Right renal cortex interstitium (tissue), 3 donors: ENCODE measurements around the gene PANK4. TPM values are rescaled to one million over a fixed set of nuclear protein-coding genes. Genes with fewer than 3 reads are reported as not detected.

ENCODE experiments used
- DNase-seq, 3 donors: peaks; one replicate each; pipeline ENCODE4 v3.0.0-alpha.2; 2013; ENCODE audit warnings: low read depth in 3 of 3, low spot score in 2 of 3
- polyA plus RNA-seq, 3 donors: library from polyadenylated mRNA; unstranded; fragments of 120-200 nt; gene quantifications; one replicate each; pipeline ENCODE4 v1.2.1, GENCODE V29; 2013; ENCODE audit not compliant: insufficient read length in 3 of 3

The PANK4 gene
- polyA plus RNA-seq, 3 donors: 25.3 to 26.8 (median 26.6) TPM

DNA sequence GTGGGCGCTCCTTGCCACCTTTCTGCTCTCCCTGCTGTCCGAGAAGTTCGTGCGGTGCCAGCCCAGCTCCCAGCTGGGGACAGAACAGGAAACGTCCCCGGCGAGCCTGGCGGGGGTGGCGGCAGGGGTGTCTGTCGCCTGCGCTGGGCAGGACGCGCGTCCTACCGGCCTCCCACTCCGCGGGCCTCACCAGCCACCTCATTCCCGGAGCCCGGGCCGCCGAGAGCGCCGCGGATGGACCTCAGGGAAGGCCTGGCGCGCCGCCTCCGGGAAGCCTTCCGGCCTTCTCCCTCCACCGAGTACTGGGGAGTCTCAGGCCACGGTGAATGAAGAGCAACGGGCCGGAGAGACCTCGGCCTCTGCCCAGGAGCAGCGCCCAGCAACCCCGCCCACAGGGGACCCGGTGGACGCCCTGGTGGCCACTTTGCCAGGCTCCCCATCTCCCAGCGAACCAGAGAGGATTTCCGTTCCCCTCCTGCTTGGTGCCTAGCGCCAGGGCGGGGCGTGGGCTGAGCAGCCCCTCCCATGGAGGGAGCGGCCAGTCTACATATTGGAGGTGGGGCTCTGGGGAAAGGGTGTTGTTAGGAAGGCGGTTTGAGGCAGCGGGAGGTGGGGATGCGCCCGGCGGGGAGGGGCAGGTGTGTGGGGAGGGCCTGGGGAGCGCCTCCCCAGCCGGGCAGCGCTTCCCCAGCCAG lies 20.3 kb upstream of the PANK4 start:
- no peak for DNase-seq

DNA sequence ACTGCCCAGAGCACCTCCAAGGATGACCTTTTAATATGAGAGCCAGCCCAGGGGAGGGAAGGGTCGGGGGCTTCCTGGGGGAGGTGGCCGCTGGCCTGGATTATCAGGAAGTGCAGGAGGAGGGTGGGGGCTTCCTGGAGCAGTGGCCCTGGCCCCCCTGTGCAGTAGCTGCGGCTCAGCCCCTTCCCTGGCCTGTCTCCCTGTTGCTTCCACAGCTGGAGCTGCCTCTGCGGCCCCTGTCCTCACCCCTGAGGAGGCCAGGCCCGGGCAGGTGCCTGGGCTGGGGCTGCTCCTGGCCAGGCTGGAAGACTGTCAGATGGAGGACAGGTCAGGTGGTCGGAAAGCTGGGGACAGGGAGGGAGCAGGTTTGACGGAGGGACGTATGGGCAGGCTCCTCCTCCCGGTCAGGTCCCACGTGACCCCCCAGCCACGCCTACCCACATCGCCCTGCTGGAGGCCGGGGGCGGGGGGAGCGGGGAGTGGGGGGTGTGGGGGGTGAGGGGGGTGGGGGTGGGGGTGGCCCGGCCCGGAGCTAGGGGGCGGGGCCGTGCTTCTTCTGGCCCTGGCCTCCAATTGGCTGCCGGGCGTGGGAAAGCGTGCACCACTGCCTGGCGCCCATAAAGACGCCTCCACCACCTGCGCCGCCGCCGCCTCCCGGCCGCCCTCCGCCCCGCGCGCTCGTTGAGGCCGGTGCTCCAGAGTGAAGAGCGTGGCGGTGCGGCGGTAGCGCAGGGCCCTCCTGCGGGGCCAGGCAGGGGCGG lies 19.5 kb upstream of the PANK4 start:
- no peak for DNase-seq

DNA sequence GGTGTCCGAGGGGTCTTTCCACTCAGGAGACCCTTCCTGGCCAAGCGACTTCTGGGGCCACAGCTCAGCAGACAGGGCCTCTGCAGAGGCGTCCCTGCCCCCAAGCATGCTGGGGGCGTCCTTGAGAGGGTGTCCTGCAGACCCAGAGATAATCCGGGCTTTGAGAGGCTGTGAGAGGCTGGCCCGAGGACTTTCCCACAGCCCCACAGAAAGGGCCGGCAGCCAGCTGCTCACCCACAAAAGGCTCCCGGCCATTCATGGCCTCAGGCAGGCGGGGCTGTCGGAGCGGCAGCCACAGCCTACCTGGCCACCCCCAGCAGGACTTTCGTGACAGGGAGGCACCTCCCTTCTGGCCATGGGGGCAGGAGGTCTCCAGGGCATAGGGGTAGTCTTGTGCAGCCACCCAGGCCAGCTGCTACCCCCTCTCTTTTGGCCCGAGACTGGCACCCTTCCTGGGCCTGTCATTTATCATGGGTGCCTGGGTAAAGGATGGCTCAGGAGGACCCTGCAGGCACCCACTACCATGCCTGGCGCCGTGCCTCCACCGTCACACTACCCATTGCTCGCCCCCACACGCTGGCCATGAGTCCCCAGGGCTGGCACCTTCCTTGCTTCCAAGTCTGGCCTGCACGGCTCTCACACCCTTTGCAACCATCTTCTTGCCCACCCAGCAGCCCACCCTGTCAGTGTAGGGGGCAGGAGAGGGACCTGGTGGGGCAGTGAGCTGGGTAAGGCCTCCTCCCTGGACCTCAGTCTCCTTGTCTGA lies 18.7 kb upstream of the PANK4 start:
- DNase-seq: no peak

DNA sequence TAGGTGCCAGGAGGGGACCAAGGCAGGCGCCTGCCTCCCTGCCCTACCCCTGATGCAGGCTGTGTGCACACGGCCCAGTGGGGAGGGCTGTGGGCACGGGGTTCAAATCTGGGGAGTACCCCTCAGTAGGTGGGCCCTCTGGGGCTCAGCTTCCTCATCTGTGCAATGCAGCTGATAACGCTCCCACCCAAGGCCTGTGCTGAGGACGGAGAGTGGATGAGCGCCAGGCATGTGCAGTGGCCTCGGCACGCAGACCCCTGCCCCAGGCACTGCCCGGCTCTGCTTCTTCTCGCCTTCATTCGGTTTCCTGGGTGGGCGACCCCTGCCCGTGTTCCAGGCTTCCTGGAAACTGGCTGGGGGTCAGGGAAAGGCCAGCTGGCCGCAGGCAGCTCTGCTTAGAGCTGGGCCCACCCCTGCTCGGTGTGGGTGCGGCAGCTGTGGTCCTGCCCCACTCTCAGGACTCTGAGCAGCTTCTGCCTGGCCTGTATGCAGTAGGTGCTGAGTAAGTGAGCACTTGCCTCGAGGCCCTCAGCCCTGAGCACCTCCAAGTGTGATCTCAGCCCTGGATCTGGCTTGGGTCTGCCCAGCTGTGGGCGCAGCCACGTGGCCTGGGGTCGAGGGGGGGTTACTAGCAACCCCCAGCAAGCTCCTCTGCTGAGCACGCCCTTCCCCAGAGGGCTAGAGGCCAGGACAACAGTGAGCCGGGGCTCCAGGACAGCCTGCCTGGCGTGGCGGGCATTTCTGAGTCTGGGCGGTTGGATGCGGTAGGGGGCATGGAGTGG lies 17.9 kb upstream of the PANK4 start:
- no peak for DNase-seq

DNA sequence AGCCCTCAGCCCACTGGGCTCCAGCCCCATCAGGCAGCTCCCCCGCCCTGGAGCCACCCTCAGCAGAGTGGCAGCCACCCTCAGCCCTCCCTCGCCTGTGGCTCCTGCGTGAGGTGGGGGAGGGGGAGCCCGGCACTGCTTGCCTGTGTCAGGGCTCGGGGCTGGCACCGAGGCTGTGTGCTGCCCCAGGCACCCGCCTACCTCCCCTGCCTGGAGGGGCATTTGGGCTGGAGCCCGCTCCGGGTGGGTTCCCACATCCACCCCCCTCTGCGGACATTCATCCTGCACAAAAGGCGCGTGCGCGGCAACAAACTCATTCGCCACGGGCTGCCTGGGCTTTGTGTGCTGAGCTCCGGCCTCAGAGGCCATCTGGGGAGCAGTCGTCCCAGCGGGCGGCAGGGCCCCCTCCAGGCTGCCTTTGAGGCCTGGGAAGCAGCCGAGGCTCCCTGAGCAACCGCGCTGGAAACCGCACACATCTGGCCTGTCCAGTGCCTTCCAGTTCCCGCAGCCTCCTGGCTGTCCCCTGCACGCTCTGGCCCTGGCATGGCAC lies 17.2 kb upstream of the PANK4 start:
- DNase-seq: no peak

DNA sequence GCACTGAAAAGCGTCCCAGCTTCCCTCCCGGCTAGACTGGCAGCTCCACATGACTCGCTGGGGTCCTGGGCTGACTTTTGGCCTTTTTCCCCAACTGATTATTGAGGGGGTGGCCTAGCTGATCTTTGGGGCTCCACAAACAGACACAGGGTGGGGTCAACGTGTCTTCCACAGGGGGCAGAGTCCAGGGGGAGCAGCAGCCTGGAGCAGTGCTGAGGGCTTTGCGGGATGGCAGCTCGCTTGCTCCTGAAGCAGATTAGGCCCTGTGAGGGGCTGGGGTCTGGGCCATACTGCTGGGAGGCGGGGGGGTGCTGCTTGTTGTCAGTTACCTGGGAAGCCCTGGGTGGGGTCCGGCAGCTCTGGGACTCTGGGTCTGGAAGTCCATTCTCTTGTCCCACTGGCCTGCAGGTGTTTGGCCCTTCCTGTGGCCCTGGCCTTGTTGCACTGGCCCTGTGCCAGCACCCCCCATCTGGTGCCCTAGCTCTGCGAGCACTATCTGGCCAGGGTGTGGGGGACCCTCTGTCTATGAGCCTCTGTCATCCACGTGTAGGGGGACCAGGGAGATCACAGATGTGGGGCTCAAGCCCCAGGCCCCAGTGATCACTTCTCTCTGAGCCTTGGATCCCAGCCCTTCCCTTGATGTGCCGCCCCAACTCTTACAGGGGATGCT lies 16.0 kb upstream of the PANK4 start:
- no peak for DNase-seq

DNA sequence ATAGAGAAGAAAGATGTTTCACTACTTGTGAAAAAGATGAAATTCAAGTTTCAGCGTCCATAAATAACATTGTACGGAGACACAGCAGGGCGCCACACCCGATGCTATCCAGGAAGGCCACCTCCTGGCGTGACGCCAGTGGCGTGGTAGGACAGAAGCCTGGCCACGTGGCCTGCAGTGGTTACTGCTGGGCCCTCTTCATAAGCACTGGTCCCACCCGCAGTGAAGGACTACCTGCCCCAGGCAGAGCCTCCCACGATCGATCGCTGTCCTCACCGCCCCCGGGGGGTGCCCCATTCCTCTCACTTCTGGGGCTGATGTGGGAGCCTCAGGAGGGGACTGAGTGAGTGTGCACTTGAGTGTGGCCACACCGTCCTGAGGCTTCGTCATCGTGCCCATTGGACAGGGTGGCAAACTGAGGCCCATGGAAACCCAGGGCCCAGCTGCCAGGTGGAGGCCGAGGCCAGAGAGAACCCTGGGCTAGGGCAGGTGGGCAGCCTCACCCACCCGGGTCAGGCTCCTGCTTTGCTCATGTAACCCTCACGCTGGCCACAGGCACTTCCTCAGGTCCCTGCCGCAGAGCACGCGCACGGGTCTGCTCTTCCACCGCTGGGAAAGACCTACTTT lies 15.3 kb upstream of the PANK4 start:
- DNase-seq: no peak

DNA sequence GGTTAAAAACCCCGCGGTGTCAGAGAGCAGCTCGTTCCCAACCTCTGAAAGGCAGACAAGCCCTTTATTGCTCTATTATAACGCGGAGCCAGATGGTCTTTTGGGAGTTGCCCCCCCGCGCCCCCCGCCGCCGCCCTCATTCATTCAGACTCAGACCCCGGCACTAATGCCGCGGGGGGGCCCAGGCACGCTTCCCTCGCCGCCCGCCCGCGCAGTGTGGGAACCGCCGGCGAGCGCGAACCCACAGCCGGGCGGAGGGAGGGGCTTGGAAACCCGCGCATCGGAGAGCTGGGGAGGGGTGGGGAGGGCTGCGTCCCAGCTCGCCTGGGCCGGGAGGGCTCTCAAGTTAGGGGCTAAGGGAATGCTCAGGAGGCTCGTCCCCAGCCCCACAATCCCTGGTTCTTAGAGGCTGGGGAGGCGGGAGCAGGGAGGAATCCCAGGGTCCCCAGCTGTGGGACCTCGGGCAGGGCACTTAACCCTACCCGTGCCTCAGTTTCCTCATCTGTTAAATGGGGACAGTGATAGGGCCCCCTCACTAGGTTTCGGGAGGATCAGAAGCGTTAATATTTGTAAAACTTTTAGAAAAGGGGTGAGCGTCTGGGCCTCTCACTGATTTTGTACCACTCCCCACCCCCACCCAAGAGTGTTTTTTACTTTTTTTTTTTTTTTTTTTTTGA lies 14.6 kb upstream of the PANK4 start:
- no peak for DNase-seq

DNA sequence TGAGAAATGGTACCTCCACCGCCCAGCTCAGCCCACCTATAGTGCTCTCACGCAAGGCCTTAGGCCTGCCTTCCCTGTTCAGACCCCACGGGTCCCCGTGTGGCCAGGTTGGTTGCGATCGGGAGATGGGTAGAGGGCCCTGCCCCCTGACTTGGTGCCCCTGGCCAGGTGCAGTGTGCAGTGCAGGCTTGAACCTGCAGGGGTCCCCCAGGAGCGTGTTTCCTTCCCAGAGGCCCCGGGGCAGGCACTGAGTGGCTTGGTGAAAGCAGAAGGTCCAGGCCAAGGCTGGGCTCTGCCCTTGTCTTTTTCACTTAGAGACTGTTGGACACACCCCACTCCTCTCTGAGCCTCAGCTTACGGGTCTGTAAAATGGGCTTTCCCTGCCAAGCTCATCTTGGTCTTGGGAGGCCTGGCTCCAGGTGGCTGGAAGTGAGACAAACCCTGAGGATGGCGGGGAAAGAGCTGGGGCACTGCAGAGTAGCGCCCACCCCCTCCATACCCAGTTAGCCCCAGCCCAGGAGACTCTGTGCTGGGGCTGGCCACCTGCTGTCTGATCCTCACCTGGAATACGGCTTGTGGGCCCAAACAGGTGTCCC lies 13.0 kb upstream of the PANK4 start:
- DNase-seq: no peak

DNA sequence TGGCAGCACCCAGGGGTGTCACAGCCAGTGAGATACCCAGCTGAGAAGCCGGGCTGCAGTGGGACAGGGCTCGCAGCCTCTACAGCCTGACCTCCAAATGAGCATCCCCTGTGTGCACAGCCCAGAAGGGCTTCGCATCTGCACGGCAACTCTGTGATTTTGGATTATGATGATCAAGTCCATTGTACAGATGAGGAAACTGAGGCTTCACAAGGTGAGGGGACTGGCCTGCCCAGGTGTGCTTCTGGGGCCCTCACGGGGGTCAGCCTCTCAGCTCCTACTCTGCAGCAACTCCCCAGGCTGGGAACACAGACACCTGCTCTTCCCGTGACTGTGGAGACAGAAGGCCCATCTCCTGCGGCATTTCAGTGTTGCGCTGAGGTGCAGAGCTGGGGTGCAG lies 12.5 kb upstream of the PANK4 start:
- DNase-seq: no peak

DNA sequence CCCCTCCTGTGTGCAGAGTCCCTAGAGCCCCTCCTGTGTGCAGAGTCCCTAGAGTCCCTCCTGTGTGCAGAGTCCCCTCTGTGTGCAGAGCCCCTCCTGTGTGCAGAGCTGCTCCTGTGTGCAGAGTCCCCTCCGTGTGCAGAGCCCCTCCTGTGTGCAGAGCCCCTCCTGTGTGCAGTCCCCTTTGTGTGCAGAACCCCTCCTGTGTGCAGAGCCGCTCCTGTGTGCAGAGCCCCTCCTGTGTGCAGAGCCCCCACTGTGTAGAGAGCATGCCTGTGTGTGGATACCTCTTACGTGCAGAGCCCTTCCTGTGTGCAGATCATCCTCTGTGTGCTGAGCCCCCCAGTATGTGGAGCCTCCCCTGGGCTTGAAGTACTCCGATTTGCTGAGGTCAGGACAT lies 12.0 kb upstream of the PANK4 start:
- no peak for DNase-seq

DNA sequence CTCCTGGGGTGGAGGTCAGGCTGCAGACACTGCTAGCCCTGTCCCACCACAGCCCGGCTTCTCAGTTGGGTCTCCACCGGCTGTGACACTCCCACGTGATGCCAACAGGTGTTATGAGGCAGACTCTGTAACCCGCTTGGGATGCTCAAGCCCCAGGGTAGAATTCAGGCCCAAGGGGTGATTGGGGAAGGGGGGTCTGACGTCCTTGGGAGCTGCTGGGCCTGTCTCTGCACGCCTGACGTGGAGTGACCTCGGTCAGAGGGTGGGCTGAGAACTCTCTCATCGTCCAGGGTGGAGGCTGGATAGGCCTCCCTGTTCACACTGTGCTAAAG lies 11.4 kb upstream of the PANK4 start:
- no peak for DNase-seq

DNA sequence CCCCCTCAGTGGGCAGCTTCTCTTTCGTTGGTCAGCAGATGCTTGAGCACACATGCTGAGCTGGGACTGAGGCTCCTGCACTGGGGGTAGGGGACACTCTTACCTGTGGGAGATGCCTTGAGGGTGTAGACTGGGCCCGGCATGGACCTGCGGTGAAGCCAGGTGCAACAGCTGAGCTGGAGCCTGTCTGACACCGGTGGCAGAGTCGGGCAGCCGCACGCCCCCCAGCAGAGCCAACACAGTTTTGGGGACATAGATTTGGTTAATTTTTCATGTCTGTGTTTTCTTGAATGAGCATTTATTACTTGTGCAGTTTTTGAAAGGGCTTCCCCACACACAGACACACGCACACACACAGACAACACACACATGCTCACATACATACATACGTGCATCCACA lies 9.6 kb upstream of the PANK4 start:
- no peak for DNase-seq

DNA sequence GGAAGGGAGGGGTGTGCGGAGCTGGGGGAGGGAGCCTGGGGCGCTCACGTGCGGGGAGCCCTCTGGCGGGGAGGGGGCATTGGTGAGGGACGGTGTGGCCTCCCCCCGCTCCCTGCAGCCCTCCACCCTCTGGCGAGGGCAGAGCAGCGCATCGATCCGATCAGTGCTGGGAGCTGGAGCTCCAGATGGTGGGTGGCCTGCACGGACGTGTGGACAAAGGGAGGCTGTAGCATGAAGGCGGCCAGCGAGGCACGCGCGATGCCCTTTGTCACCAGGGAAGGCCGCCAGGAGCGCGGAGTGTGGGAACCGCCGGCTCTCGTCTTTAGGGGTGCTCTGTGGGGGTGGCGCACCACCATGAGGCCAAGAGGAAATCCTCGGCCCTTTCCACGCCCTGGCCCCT lies 9.1 kb upstream of the PANK4 start:
- no peak for DNase-seq

DNA sequence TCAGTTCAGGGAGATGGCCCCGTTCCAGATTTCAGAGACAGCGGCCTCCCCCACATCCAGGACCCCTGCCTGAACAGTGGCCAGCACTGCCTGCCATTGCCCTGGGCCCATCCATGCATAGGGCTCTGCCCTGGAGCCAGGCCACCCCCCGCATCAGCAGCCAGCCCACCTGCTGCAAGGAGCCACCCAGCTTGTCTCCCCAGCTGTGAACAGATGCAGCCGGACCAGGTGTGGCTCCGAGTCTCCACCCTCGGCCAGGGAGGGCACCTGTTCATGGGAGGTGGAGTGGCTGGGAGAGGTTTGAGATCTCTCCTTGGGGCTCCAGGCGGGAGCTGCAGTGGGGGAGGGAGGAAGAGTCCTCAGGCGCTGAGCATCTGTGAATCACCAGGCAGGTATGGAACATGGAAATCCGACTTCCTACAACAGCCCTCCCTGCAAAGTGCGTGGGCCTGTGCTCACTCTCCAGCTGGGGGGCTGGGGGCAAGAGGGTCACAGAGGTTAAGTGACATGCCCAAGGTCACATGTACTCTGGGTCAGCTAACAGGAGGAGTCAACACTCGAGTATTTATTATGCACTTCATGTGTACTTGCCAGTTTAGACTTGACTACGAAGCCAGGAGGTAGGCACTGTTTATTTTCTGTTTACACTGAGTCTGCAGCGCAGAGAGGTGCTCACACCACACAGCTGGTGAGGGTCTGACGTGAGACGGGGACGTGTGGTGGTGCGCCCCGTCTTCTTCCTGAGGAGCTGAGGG lies 8.5 kb upstream of the PANK4 start:
- no peak for DNase-seq

DNA sequence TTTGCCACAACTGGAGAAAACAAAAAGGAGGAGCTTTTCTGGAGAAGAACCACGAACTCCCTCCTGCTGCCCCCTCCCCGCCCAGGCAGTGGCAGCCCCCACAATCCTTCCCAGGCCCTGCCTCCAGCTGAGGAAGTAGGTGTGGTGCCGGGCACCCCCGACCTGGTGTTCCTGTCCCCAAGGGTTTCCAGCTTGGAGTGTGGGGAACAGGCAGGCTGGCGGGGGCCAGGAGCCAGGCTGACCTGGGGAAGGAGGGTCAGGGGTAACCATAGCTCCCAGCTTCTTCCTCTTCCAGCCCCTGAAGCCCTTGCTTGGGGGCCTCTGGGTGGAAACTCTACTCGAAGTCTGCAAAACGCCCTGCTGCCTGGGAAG lies 7.9 kb upstream of the PANK4 start:
- DNase-seq: no peak

DNA sequence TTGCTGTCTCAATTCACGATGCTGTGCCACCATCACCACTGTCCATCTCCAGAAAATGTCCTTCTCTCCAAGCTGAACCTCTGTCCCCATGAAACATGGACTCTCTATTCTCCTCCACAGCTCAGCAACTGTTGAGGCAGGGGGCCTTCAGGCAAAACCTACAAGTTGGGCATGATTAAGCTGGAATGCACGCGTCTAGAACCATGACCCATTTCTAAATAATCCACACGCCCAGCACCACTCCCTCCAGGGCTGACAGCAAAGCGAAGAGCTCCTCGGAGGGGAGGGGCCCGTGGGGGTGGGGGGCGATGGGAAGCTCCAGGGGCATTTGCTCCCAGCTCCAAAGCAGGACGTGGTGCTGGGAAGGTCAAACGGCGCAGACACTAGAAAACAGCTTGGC lies 7.0 kb upstream of the PANK4 start:
- no peak for DNase-seq

DNA sequence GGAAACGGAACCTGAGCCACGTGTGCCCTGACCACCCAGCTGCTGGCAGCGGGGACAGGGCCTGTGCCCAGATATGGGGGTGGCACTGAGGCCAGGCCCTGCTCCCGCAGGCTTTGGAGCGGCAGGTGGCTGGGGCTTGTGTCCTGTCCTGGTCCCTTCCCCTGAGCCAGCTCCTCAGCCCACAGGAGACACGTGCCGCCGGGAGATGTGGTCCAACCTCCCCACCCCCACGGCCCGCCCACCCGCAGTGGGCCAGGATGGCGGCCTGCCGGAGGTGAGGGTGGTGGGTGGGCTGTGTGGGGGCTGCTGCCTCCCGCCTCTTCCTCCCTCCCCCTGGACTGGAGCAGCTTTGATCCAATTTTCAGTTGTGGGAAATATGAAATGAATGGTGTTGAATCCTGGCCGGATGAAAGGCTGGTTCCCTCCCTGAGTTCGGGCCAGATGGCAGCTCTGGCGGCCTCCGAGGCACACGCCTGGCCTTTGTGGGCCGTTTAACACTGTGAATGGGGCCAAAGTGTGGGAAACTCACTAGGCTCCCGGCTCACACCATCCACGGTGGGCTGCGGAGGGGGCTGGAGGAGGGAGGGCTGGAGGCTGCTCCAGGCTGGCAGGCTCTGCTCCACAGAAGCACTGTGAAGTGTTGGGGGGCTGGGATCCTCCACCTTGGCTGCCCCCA lies 6.2 kb upstream of the PANK4 start:
- no peak for DNase-seq
